Epithelial cell of proximal tubule (primary cell): ENCODE results near the gene PTPN23. TPM values are rescaled to one million over a fixed set of nuclear protein-coding genes. Genes with fewer than 3 reads are reported as not detected.

Experiments used
- total RNA-seq: library from RNA; depleted of rRNA; stranded (reverse); fragments of >200 nt; gene quantifications from 2 replicates; pipeline ENCODE4 v1.2.3, GENCODE V29; 2015

The PTPN23 gene
- total RNA-seq, 1 donor from 2014 or later, result 15.0 TPM

Other genes with a start within 250 kb of the PTPN23 start
- gene SETD2, start 216.9 kb upstream of the PTPN23 start, total RNA-seq, result 17.4 and 21.3 TPM in 2 replicates
- 7.8 and 16.1 TPM in 2 replicates for gene KIF9, start 98.2 kb upstream of the PTPN23 start, total RNA-seq
- gene KLHL18, start 98.1 kb upstream of the PTPN23 start, total RNA-seq, result 13.7 and 24.3 TPM in 2 replicates
- gene SCAP, start 94.9 kb downstream of the PTPN23 start, total RNA-seq, result 52.8 and 61.7 TPM in 2 replicates
- 37.1 and 49.3 TPM in 2 replicates for gene ELP6, start 132.7 kb downstream of the PTPN23 start, total RNA-seq
- gene CSPG5, start 197.8 kb downstream of the PTPN23 start, total RNA-seq, result 0.65 and 2.2 TPM in 2 replicates